HG03196 (cell line): ENCODE results near the gene UVSSA.
"Not testable (repeated sequence)": the region's sequence is repeated elsewhere in the genome, so short reads cannot be mapped to it uniquely, and the experiment has no call there.

Source experiments
- ATAC-seq: cut with Tn5 transposase; IDR thresholded peaks from one replicate; pipeline ENCODE4 v1.9.1; 2021; ENCODE audit not compliant: unreplicated experiment

Gene UVSSA

DNA sequence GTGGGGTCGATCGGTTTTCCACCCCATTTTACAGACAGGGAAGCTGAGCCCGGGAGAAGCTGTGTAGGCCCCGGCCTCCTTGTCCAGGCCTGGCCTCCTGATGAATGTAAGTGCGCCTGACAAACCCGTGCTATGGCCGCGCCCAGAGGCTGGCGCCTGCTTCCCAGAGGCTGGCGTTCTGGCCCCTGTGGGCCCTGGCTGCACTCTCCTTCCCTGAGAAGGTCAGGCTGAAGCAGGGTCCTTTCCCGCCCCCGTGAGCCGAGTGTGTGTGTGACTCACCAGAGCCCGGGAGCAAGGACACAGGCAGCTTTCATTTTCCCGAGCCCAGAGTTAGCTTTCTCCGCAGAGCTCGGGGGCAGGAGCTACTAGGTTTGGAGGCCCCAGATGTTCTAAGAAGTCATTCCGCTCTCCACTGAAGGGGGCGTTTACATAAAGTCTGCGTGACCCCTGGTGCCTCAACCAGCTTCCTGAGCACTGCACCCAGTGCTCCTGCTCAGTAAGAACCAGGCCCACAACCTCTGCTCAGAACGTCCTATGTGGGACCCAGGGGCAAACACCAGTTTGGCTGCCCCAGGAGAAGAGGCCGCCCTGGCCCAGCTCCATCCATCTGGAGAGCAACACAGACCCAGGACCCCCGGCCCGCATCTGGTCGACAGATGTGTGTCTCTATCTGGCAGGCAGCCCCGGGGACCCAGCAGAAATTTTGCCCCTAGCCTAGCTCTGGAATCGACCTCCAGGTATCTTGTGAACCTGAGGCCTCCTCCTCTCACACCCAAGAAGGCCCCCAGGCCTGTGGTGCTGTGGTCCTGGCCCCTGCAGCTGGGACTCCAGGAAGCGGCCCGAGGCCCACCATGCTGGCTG, 13.6 kb downstream of the UVSSA start:
- no peak for ATAC-seq

DNA sequence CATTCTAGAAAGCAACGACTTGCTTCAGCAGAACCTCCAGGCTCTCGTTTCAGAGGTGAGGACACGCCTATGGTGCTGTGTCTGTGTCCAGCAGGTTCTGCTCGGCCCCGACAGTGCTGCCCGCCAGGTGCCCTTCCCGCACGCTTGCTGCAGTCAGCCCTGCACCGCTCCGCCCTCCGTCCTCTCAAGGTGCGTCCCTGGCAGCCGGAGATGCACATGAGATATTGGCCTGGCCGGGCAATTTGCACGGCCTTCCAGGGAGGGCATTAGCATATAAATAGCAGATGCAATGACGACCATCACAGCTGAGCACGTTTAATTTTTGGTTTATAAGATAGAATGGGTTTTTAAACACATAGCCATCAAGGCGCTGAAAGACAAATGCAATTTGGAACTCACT, 14.4 kb downstream of the UVSSA start:
- no peak for ATAC-seq

- ATAC-seq = no peak
Measured at GRCh38 chr4:1362046-1362445, 15.0 kb downstream of the UVSSA start.

DNA sequence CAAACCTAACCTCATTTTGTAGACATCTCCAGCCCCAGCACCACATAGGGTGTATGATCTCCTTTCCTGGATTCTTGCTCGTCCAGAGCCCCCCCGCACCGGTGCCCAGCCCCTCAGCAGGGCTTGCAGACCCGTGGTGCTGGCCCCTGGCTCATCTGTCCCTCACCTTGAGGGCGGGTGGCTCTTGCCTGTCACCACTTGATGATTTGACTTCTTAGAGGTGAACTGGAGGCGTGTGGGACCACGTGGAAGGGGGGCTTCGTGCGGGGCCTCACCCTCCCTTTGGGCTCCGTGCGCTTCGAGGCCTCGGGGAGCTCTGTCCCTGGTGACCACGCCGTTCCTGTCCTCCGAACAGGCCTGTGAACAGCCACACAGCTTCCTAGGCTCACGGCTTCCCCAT, 15.5 kb downstream of the UVSSA start:
- ATAC-seq = no peak

- ATAC-seq = no peak
Measured at GRCh38 chr4:1363513-1363912, 16.5 kb downstream of the UVSSA start.

DNA sequence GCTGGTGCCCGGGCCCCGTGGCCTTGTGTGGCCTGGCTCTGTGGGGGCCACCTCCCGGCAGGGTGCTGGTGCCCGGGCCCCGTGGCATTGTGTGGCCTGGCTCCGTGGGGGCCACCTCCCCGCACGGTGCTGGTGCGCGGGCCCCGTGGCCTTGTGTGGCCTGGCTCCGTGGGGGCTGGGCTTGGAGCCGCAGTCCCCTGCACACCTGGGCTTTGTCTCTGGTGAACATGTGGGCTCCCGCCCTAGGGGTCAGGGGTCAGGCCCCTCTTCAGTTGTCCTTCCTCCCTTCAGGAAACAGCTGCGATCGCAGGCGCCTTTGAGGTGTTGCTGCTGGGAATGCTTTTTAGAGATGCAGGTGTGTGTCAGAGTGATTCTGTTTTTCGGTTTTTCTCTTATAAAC, 17.2 kb downstream of the UVSSA start:
- ATAC-seq = no peak

GRCh38 chr4:1364748-1365147, 17.7 kb downstream of the UVSSA start:
- no peak for ATAC-seq

DNA sequence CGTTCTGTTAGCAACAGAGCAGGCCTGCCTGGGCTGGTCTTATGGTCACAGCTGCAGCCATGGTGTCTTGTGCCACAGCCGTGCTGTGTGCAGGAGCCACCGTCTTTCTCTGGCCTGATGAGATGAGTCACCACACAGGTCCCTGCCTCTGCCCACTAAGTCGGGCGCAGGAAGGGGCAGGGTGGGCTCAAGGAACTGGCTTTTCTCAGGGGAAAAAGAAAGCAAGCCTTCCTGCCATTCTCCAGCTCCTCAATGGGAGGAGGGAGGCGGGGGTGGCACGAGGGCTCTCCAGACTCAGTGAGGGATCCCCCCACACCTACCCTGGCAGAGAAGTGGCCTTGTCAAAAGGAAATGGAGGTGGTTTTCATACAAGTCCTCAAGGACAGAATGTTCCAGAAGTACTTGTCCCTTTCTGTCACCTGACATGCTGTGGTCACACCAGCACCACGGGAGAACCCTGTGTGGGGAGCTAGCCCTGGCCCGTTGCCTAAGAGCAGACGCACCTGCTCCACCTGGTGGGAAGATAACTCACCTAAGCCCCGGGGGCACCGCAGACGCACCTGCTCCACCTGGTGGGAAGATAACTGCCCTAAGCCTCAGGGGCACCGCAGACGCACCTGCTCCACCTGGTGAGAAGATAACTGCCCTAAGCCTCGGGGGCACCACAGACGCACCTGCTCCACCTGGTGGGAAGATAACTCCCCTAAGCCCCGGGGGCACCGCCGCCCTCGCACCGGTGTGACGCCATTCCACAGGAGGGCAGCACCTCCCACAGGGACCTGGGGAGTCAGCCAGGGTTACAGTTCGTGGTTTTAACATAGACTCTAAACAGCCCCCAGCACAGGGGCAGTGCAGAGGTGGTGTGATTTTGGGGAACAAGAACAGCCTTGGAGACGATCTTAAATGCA, 18.5 kb downstream of the UVSSA start:
- no peak for ATAC-seq

- no peak for ATAC-seq
Measured at GRCh38 chr4:1366371-1367229, 19.6 kb downstream of the UVSSA start.

GRCh38 chr4:1367230-1367935, 20.4 kb downstream of the UVSSA start:
- no peak for ATAC-seq

- ATAC-seq = no peak
Measured at GRCh38 chr4:1367936-1368289, 20.9 kb downstream of the UVSSA start.

- ATAC-seq = no peak
Measured at GRCh38 chr4:1368421-1369090, 21.5 kb downstream of the UVSSA start.

DNA sequence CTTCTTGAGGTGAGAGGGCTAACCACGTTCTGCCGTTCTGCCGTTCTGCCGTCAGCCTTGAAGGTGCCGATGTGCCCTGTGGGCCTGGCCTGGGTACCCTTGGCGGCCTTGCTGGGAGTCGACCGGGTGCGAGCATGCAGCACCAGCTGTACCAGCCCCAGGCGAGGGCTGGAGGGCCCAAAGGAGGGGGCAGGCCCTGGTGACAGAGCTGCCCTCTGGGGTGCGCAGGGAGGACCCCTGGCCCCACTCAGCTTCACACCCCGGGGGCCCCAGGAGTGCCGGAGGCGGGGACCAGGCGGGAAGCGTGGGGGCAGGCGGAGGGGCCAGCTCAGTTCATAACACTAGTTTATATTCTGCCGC, 22.1 kb downstream of the UVSSA start:
- ATAC-seq = no peak

DNA sequence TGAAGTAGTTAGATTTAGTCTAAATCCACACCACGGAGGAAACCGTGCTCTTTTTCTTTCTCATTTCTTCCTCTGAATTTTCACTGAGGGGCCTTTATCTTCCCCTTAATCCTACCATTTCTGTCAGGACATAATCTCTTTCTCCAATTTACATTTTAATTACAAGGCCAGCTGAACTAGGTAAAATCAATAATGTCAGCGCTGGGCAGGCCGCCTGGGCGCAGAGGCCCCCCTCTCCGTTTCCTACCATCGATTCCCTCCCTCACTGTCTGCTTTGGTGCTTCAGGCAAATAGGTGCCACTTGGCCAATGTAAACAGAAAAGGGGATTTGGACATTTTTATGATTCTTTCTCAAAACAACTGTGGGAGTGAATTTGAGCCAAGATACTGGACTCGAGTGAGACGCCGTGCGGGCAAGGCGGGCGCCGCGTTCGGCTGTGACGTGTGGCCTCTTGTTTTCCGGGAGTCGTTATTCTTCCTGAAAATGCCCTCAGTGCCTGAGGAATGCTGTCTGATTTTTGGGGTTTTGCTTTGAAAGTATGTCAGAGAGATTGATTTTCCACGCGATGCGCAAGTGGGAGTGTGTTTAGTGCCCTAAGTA, 22.6 kb downstream of the UVSSA start:
- no peak for ATAC-seq

GRCh38 chr4:1370321-1371124, 23.5 kb downstream of the UVSSA start:
- ATAC-seq = no peak

DNA sequence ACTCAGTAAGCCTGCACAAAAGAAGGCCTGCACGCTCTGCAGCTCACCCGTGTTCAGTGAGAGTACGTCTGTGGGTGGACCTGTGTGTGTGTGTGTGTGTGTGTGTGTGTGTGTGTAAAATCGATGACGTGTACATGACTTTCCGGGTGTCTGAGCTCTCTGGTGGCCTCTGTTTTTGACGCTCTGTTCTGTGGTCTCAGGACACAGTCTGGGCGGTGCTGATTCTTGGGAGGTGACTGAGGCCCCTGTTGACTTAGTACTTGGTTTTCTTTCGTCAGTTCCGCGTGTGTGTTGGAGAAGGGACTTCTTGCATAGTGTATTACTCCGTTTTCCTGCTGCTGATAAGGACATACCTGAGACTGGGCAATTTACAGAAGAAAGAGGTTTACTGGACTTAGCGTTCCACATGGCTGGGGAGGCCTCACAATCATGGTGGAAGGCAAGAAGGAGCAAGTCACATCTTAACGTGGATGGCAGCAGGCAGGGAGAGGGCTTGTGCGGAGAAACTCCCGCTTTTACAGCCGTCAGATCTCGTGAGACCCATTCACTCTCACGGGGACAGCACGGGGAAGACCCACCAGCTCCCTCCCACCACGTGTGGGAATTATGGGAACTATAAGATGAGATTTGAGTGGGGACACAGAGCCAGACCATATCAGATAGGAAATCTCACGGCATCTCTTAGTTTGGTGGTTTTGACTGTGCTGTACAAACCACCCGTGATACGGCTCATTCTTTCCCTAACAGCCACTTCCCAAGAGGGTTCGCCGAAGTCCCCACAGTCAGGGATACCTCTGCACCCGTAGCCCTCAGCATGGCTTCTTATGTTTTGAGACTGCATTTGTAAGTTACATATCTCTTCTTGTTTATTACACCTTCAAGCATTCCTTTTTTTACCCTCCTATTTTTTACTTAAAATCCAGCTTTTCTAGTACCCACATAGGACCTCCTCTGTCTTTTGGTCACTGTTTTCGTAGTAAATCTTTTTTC, 24.5 kb downstream of the UVSSA start:
- ATAC-seq = no peak

- not testable (repeated sequence) for ATAC-seq
Measured at GRCh38 chr4:1372576-1372975, 25.6 kb downstream of the UVSSA start.
